Measurements from ENCODE around the gene SLC22A4.

GRCh38 chr5:132392411-132392810, 98.2 kb downstream of the SLC22A4 start:
- TF ChIP-seq POLR2A (IDR thresholded peaks at IDR 0.05), result no peak
- TF ChIP-seq CTCF (IDR thresholded peaks at IDR 0.05), result no peak
